Measurements from ENCODE around the gene ZNF408. TPM values are rescaled to one million over a fixed set of nuclear protein-coding genes. Genes with fewer than 3 reads are reported as not detected.
A peak's percentile ranks its signal among the peaks of the same experiment; 100 is the strongest.

ZNF408 gene
- total and polyA plus RNA-seq, 2 of the 13 experiments (the other 11 are each of a cell fraction or from before 2014, with no cell fraction given): 11.2 to 12.5 TPM

- no peak for TF ChIP-seq PLSCR1 (CRISPR knock-in tag; IDR thresholded peaks at IDR 0.05; ENCODE audit: borderline replicate concordance)
- no peak for TF ChIP-seq RNF2 (conservative IDR thresholded peaks at IDR 0.05; ENCODE audit: low read depth)
- no peak for TF ChIP-seq YEATS2 (CRISPR knock-in tag; IDR thresholded peaks at IDR 0.05; ENCODE audit: borderline replicate concordance)
- TF ChIP-seq ARID2 (CRISPR knock-in tag; IDR thresholded peaks at IDR 0.05; ENCODE audit: borderline replicate concordance): no peak
- peak; percentile 75; the same call in 1 of the 2 replicates for TF ChIP-seq ZFP90 (CRISPR knock-in tag; IDR thresholded peaks at IDR 0.05; ENCODE audit: borderline replicate concordance)
- TF ChIP-seq ZKSCAN1 (IDR thresholded peaks at IDR 0.05; ENCODE audit: low read length): no peak
- peak; percentile 53 for TF ChIP-seq ATF3 (CRISPR knock-in tag; IDR thresholded peaks at IDR 0.05)
- TF ChIP-seq PAXIP1 (CRISPR knock-in tag; conservative IDR thresholded peaks at IDR 0.05): peak; percentile 93
- TF ChIP-seq KDM2A (CRISPR knock-in tag; IDR thresholded peaks at IDR 0.05; ENCODE audit: borderline replicate concordance, low read depth): peak; percentile 52
- no peak for TF ChIP-seq RBM22 (optimal IDR thresholded peaks at IDR 0.05; ENCODE audit: low read length)
- 0 out of 2 replicates have a peak, but pooled peaks have one; percentile 3 for TF ChIP-seq ATAD3A (CRISPR knock-in tag; IDR thresholded peaks at IDR 0.05)
- TF ChIP-seq DNMT3B (CRISPR knock-in tag; conservative IDR thresholded peaks at IDR 0.05): no peak
- TF ChIP-seq HNRNPLL (IDR thresholded peaks at IDR 0.05; ENCODE audit: low read depth, low read length, poor library complexity, severe bottlenecking): no peak
- TF ChIP-seq EED (CRISPR knock-in tag; IDR thresholded peaks at IDR 0.05): no peak
- peak; percentile 36 for TF ChIP-seq ZBTB33 (CRISPR knock-in tag; IDR thresholded peaks at IDR 0.05)
- TF ChIP-seq MIER3 (CRISPR knock-in tag; IDR thresholded peaks at IDR 0.05; ENCODE audit: borderline replicate concordance): peak; percentile 93
- no peak; the same call in none of the 2 replicates for TF ChIP-seq MEIS1 (CRISPR knock-in tag; IDR thresholded peaks at IDR 0.05; ENCODE audit: borderline replicate concordance)
- TF ChIP-seq GFI1 (CRISPR knock-in tag; IDR thresholded peaks at IDR 0.05; ENCODE audit: borderline replicate concordance): no peak
- no peak for TF ChIP-seq ZNF552 (CRISPR knock-in tag; IDR thresholded peaks at IDR 0.05; ENCODE audit: borderline replicate concordance)
- TF ChIP-seq ZNF775 (CRISPR knock-in tag; IDR thresholded peaks at IDR 0.05; ENCODE audit: borderline replicate concordance): peak; percentile 70; the same call in 1 of the 2 replicates
- peak; percentile 46; the same call in 1 of the 2 replicates for TF ChIP-seq ZNF12 (CRISPR knock-in tag; IDR thresholded peaks at IDR 0.05)
- 0 out of 2 replicates have a peak, but pooled peaks have one; percentile 44 for TF ChIP-seq ZNF766 (CRISPR knock-in tag; IDR thresholded peaks at IDR 0.05; ENCODE audit: borderline replicate concordance)
Observed at GRCh38 chr11:46719048-46719542, 18.3 kb downstream of the ZNF408 start, which contains the start of gene F2 (continued).
